Neural progenitor cell (in vitro differentiated cells): Measurements from ENCODE around the gene CALHM5. TPM values are rescaled to one million over a fixed set of nuclear protein-coding genes. Genes with fewer than 3 reads are reported as not detected.

Experiments
- DNase-seq: peaks from one replicate; pipeline ENCODE4 v3.0.0-alpha.2; 2016; ENCODE audit warnings: low spot score
- H2AFZ ChIP-seq: fragments of 200-600 bp; sonication (generic); replicated peaks from 2 replicates; pipeline ENCODE4 v1.6.1; 2016; ENCODE audit warnings: antibody characterized with exemption
- H3F3A ChIP-seq: fragments of 200-600 bp; sonication (generic); 2 replicates; pipeline ENCODE4 v1.6.1; 2016; ENCODE audit warnings: antibody characterized with exemption, low read depth
- H3K27ac ChIP-seq: fragments of 200-600 bp; sonication (generic); 2 replicates; pipeline ENCODE4 v1.5.1; 2016; ENCODE audit warnings: mild to moderate bottlenecking
- H3K27me3 ChIP-seq: fragments of 200-600 bp; sonication (generic); 2 replicates; pipeline ENCODE4 v1.6.1; 2016; ENCODE audit warnings: mild to moderate bottlenecking, moderate library complexity
- H3K36me3 ChIP-seq: fragments of 200-600 bp; sonication (generic); 2 replicates; pipeline ENCODE4 v1.5.1; 2016
- H3K4me1 ChIP-seq: fragments of 200-600 bp; sonication (generic); 2 replicates; pipeline ENCODE4 v1.6.1; 2016; ENCODE audit warnings: mixed run types
- H3K4me2 ChIP-seq: fragments of 200-600 bp; sonication (generic); 2 replicates; pipeline ENCODE4 v1.6.1; 2016
- H3K4me3 ChIP-seq: fragments of 200-600 bp; sonication (generic); 2 replicates; pipeline ENCODE4 v1.5.1; 2016
- H3K79me2 ChIP-seq: fragments of 200-600 bp; sonication (generic); 2 replicates; pipeline ENCODE4 v1.6.1; 2016; ENCODE audit warnings: low read depth
- H3K9ac ChIP-seq: fragments of 200-600 bp; sonication (generic); 2 replicates; pipeline ENCODE4 v1.6.1; 2016
- H3K9me3 ChIP-seq: fragments of 200-600 bp; sonication (generic); 2 replicates; pipeline ENCODE4 v1.5.1; 2016; ENCODE audit warnings: low read depth
- H4K20me1 ChIP-seq: fragments of 200-600 bp; sonication (generic); 2 replicates; pipeline ENCODE4 v1.6.1; 2016; ENCODE audit warnings: low read depth
- H3K27ac Mint-ChIP-seq: 3 replicates; pipeline ENCODE4 v1.8.0; 2021; ENCODE audit warnings: mixed read lengths
- H3K27me3 Mint-ChIP-seq: 2 replicates; pipeline ENCODE4 v1.8.0; 2022; ENCODE audit warnings: low read depth, mild to moderate bottlenecking, inconsistent platforms, moderate library complexity, mixed read lengths; ENCODE audit not compliant: insufficient read depth
- H3K36me3 Mint-ChIP-seq: 3 replicates; pipeline ENCODE4 v1.8.0; 2021; ENCODE audit warnings: mixed read lengths
- H3K4me1 Mint-ChIP-seq: 3 replicates; pipeline ENCODE4 v1.8.0; 2021; ENCODE audit warnings: mixed read lengths
- H3K4me3 Mint-ChIP-seq: 3 replicates; pipeline ENCODE4 v1.8.0; 2021; ENCODE audit warnings: mild to moderate bottlenecking, moderate library complexity, mixed read lengths
- H3K9me3 Mint-ChIP-seq: 3 replicates; pipeline ENCODE4 v1.8.0; 2020; ENCODE audit warnings: mixed read lengths
- EZH2 ChIP-seq: fragments of 200-600 bp; sonication (generic); IDR thresholded peaks from 2 replicates; pipeline ENCODE4 v1.6.1; 2017; ENCODE audit warnings: antibody characterized with exemption, mild to moderate bottlenecking, moderate library complexity
- EZH2phosphoT487 ChIP-seq: fragments of 200-600 bp; sonication (generic); IDR thresholded peaks from 2 replicates; pipeline ENCODE4 v1.6.1; 2017; ENCODE audit warnings: antibody characterized with exemption
- total RNA-seq: library from RNA; depleted of rRNA; stranded (reverse); fragments of >200 nt; gene quantifications from 2 replicates; pipeline ENCODE4 v1.2.3, GENCODE V29; 2015; ENCODE audit warnings: low replicate concordance
- TF ChIP-seq, protein P1 (sequence below): fragments of 200-600 bp; sonication (generic); IDR thresholded peaks from 2 replicates; pipeline ENCODE4 v1.5.1; 2017; ENCODE audit warnings: antibody characterized with exemption, mild to moderate bottlenecking

Gene CALHM5
- total RNA-seq, 1 donor from 2014 or later: 0.07 TPM

DNA sequence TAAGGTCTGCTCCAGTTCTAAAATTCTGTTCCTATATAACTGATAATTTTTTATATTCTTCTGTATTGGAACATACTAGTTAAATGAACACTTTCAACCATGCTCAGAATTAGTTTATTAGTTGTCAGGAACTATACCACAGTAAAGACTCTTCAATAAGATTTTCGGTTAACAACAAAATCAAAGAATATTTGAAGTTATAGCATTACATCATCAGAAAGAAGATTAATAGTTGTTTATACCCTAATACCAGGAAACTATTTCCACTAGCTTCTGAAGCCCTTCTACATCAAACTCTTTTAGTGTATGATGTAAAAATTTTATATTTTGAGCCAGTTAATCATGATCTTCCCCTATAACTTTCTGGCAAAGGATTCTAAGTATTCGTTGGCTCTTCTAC lies 48.7 kb downstream of the CALHM5 start:
- Histone ChIP-seq H2AFZ (no peak overlapping the region), H3K36me3 (no peaks in the 10 kb centered on the region), H3K9me3 (no peaks in the 10 kb centered on the region), H3K27me3 (no peaks in the 10 kb centered on the region), H3K27ac (no peak overlapping the region), H3F3A (no peaks in the 10 kb centered on the region), H3K79me2 (no peaks in the 10 kb centered on the region), H4K20me1 (no peaks in the 10 kb centered on the region), H3K4me1 (no peaks in the 10 kb centered on the region), H3K9ac (no peak overlapping the region), H3K4me3 (no peak overlapping the region), H3K4me2 (no peak overlapping the region)
- Mint-ChIP-seq H3K27me3 (peaks cover 2% of the 10 kb centered on the region), H3K27ac (no peak overlapping the region), H3K9me3 (no peaks in the 10 kb centered on the region), H3K36me3 (no peaks in the 10 kb centered on the region), H3K4me3 (no peak overlapping the region), H3K4me1 (peaks cover 6% of the 10 kb centered on the region)
- TF ChIP-seq EZH2 (no peak), EZH2phosphoT487 (no peak)
- TF ChIP-seq, protein P1, sequence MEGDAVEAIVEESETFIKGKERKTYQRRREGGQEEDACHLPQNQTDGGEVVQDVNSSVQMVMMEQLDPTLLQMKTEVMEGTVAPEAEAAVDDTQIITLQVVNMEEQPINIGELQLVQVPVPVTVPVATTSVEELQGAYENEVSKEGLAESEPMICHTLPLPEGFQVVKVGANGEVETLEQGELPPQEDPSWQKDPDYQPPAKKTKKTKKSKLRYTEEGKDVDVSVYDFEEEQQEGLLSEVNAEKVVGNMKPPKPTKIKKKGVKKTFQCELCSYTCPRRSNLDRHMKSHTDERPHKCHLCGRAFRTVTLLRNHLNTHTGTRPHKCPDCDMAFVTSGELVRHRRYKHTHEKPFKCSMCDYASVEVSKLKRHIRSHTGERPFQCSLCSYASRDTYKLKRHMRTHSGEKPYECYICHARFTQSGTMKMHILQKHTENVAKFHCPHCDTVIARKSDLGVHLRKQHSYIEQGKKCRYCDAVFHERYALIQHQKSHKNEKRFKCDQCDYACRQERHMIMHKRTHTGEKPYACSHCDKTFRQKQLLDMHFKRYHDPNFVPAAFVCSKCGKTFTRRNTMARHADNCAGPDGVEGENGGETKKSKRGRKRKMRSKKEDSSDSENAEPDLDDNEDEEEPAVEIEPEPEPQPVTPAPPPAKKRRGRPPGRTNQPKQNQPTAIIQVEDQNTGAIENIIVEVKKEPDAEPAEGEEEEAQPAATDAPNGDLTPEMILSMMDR: no peak
- no peak for DNase-seq

DNA sequence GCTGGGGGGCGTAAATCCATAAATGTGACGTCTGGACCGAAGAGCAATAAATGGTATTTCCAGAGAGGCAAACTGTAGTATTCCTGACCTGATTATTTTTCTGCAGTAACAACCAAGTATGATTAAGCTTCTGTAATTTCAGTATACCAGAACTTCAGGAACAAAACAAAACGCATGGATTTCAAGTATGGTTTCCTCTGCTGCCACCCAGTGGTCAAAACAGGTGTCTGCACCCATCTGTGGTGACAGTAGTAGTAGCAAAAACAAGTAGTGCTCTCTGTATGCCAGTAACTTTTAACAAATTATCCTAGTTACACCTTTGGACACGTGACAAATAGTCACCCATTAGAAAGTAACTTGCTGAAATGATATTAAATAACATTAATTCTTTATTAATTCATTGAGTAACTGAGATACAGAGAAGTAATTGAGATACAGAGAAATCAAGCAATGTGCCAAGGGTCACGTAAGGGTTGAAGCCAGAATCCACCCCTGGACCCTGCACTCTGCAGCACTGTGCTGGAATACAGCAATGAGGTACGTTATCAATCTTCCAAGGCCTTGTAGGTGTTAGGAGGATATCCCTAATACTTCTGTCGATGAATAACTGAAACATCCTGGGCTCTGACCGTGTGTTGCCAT lies 50.1 kb downstream of the CALHM5 start:
- Mint-ChIP-seq H3K27ac (peak overlapping the region; percentile 55), H3K4me1 (peaks cover 6% of the 10 kb centered on the region), H3K27me3 (peaks cover 3% of the 10 kb centered on the region), H3K9me3 (no peaks in the 10 kb centered on the region), H3K4me3 (no peak overlapping the region), H3K36me3 (no peaks in the 10 kb centered on the region)
- Histone ChIP-seq H3K27me3 (no peaks in the 10 kb centered on the region), H4K20me1 (no peaks in the 10 kb centered on the region), H3K79me2 (no peaks in the 10 kb centered on the region), H3K27ac (no peak overlapping the region), H3K4me3 (no peak overlapping the region), H3K9ac (no peak overlapping the region), H3F3A (no peaks in the 10 kb centered on the region), H3K9me3 (no peaks in the 10 kb centered on the region), H3K36me3 (no peaks in the 10 kb centered on the region), H3K4me1 (no peaks in the 10 kb centered on the region), H3K4me2 (no peak overlapping the region), H2AFZ (peak overlapping the region; percentile 97)
- peak; percentile 71 for DNase-seq
- TF ChIP-seq, protein P1: peak; percentile 95
- no peak for TF ChIP-seq EZH2phosphoT487

DNA sequence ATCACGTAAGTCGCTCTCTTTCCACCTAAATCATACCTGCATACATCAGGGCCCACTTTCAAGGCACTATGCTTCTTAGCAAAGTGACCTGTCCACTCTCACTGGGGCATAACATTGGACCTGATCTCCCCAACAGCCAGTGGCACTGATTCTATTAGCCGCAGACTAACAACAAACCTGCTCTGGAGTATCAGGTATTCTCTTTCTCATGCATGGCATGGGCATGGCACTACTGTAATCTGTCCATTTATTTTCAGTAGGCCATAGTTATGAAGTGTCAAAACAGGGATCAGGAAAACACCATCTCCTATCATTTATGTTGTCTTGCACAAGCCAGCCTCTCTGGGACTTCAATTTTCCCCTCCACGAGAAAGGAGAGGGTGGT lies 50.6 kb downstream of the CALHM5 start:
- Mint-ChIP-seq H3K4me3 (no peak overlapping the region), H3K9me3 (no peaks in the 10 kb centered on the region), H3K36me3 (no peaks in the 10 kb centered on the region), H3K4me1 (peaks cover 6% of the 10 kb centered on the region), H3K27me3 (peaks cover 3% of the 10 kb centered on the region), H3K27ac (peak overlapping the region; percentile 23)
- no peak overlapping the region for H2AFZ ChIP-seq
- no peak for TF ChIP-seq EZH2phosphoT487
- H3K9ac ChIP-seq: no peak overlapping the region
- H3K27ac ChIP-seq: no peak overlapping the region
- no peaks in the 10 kb centered on the region for H3F3A ChIP-seq
- H3K27me3 ChIP-seq: peaks cover 4% of the 10 kb centered on the region
- no peaks in the 10 kb centered on the region for H3K4me1 ChIP-seq
- no peaks in the 10 kb centered on the region for H4K20me1 ChIP-seq
- H3K79me2 ChIP-seq: no peaks in the 10 kb centered on the region
- H3K36me3 ChIP-seq: no peaks in the 10 kb centered on the region
- H3K9me3 ChIP-seq: no peaks in the 10 kb centered on the region
- H3K4me2 ChIP-seq: no peak overlapping the region
- no peak overlapping the region for H3K4me3 ChIP-seq
- DNase-seq: no peak

DNA sequence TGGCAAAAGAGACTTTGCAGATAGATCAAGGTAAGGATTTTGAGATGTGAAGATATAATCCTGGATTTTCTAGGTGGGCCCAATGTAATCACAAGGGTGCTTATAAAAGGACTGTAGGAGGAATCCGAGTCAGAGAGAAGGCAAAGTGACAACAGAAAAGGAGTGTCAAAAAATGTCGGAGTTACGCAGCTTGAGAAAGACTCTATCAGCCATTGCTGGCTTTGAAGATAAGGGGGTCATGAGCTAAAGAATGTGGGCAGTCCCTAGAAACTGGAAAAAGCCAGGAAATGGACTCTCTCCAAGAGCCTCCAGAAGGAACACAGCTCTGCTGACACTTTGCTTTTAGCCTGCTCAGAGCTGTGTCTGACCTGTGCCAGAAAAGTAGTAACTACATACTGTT lies 51.2 kb downstream of the CALHM5 start:
- DNase-seq: no peak
- Mint-ChIP-seq H3K4me3 (no peak overlapping the region), H3K9me3 (no peaks in the 10 kb centered on the region), H3K36me3 (no peaks in the 10 kb centered on the region), H3K27ac (no peak overlapping the region), H3K27me3 (peaks cover 3% of the 10 kb centered on the region), H3K4me1 (peaks cover 6% of the 10 kb centered on the region)
- Histone ChIP-seq H3K4me1 (no peaks in the 10 kb centered on the region), H3K36me3 (no peaks in the 10 kb centered on the region), H4K20me1 (no peaks in the 10 kb centered on the region), H3K9ac (no peak overlapping the region), H3K79me2 (no peaks in the 10 kb centered on the region), H3F3A (no peaks in the 10 kb centered on the region), H3K4me3 (no peak overlapping the region), H3K4me2 (no peak overlapping the region), H3K27me3 (peaks cover 5% of the 10 kb centered on the region), H3K27ac (no peak overlapping the region), H2AFZ (no peak overlapping the region), H3K9me3 (no peaks in the 10 kb centered on the region)
- TF ChIP-seq EZH2phosphoT487: no peak
- TF ChIP-seq EZH2: no peak
- TF ChIP-seq, protein P1: no peak
